ENCODE results near the gene FGD4.
"Not testable (repeated sequence)": the region's sequence is repeated elsewhere in the genome, so short reads cannot be mapped to it uniquely, and the experiment has no call there.

The FGD4 gene

DNA sequence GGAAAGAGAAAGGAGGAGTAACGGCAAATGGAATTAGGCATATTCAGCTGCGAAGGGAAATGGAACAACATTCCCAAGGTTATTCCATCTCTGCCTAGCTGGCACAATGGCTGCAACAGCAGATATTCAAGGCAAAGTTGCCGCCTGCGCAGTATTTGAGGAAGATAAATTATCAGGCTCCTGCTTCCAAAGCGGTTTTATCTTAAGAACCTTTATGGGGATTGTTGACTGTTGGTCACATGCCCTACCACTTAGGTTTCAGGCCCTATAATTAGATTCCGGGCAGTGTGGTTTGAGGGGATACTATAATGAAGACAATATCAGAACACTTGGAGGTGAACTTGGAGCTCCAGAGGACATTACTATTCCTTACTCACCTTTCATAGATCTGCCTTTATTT, 99.7 kb downstream of the FGD4 start:
- DNase-seq: no peak

DNA sequence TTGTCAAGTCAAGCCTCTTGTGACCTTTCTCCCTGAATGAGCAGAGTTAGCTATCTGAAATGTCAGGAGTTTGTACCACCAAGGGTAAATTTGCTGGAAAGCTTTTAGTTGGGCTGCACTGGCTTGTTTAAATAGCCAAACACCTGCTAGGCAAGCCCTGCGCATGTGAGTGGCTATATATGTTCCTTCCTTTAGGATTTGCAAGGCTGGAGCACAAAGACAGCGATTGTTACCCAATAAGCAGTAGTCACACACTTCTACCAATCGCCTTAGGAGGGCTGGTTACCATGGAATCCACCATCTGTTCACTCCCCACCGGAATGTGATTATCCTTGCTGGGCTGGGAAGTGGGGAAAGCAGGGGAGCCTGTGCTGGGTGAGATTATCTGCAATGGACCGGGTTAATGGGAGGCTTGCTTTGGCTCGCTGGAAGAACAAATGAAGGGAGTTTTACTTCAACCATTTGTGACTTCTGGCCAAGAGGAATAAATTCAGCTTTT, 102.5 kb downstream of the FGD4 start:
- no peak for DNase-seq

DNA sequence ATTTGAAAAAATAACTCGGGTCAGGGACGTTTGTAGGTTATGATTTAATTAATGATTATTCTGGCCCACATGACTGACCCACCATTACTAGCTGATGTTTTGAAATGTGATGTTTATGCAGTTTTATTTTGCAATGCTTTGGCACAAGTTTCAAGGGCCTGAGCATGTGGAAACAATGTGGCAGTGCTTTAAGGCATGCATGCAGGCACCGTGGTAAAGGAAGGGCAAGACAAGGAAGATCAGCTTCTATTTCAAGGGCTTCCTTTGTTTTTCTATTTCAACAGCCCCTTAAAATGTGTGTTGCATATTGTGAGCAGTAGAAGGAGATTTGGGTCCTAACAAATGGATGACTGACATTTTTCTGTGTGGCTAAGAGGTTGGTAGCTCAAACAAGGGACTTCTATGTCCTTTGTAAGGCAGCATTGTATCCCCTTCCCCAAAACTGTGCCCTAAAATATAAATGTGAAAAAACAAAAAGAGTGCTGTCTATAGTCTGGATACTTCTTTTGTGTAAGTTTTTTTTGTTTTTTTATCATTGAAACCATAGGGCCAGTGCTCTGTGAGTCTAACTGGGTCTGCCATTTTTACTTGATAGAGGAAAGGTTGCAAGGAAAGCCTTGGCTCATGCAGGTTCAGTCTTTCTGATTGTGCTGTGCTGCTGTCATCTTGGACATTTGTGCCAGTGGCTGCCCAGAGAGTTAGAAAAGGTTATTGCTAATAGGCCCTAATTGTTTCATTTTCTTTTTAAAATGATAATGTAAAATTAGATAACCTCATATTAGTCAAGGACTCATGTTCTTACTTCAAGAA, 103.5 kb downstream of the FGD4 start:
- DNase-seq: no peak

DNA sequence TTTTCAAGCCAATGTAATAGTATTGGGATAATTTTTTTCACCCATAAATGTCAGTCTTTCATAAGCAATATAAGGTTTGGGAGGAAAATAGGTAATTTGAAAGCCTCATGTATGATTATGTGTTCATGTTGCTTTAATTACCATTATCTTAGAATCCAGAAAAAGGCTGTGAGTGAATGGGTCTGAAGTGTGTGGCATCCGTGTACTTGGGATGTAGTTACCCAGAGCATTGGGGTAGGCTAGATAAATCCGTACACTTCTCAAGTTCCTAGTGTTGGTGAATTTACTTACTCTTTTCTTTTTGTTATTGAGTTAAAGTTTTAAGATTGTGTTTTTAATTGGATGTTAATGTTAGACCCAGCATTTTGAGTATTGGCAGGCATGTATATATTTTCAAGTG, 104.4 kb downstream of the FGD4 start:
- DNase-seq: no peak

DNA sequence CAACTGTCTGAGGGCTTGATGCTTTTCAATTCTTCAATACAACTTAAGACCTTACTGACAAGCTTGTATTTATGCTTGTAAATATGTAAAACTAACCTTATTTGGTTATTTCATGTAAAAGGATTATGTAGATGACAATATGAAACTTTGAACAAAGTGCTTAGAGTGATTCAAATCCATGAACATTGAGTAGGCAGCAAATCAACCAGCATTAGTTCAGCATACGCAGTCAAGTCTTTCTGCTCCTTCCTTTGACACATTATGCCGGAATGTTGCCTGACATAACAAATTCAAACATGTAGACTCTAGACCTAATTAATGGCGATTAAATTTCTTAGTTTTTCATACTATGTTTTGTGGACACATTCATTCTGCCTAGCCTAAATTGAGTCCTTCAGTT, 105.2 kb downstream of the FGD4 start:
- no peak for DNase-seq

DNA sequence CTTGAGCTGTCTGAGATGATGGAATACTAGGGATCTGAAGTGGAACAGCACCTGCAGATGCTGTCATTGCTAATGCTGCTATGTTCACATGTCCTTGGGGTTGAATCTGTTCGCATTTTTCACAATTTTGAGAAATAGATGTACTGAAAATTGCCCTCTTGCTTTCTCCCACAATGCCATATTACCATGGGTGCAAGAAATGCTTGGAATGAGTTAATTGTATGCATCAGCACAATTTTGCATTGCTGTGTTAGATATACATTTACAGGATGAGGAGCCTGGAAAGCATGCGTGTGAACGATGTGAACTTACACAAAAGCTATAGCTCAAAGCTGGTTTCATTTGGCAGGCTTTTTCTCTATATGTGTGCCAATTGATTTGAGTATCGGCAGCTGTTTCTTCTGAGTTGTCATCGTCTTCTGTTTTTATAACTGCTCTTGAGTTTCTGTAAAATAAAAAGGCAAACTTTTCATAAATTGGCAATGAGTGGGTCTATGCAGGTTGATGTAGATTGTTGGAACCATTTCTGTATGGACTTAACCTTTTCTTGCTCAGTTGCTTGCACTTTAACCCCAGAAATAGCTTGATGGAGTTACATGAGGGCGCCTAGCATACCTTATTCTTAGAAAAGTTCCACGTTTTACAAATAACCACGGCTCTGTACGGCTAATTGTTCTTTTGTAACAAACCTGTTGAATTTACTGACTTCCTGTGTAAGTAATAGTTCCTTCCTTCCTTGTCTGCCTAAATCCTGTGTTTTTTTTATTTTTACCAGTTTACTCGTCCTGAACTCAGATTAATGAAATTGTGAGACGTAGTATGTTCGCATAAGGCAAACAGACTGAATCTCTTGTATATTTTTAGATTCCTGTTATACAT, 105.9 kb downstream of the FGD4 start:
- DNase-seq: no peak

DNA sequence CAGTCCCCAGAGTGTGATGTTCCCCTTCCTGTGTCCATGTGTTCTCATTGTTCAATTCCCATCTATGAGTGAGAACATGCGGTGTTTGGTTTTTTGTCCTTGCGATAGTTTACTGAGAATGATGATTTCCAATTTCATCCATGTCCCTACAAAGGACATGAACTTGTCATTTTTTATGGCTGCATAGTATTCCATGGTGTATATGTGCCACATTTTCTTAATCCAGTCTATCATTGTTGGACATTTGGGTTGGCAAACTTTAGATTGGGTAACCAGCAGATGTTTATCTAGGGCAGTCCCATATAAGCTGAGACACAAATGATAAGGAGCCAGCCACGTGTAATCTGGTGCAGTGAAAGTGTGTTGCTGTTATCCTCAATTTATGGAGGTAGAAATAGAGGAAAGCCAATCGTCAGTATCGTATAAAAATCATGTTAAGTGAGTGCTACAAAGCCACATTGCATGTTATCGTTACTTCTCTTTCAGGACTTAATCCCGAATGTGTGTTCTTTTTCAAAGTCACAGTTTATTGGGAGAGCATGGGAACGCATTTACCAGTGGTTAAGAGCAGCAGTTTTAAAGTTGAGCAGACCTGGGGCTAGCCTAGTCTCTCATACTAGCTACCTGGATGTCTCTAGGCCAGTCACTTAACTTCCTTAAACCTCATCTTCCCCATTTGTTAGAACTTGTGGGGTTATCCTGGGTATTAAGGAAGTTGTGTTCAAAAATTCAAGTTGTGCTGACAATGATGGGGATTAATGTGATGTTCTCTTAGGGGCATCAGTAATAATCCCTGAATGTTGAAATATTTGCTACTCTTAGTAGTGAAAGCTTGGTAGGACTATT, 108.0 kb downstream of the FGD4 start:
- not testable (repeated sequence) for DNase-seq

DNA sequence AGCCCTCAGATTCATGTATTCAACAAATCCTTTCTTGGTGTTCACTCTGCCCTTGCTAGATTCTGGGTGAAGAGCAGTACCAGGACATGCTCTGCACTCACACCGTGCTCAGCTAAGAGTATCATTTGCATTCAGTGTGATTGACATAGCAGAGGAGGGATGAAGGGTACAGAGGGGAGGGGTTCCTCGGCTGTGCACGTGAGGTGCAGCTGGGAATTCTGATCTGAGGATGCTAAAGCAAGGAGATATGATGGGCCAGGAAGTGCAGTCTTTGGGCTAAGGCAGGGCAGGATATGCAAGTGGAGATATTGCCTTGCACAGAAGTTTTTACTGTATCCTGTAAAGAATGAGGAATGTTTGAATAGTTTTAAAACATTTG, 108.6 kb downstream of the FGD4 start:
- DNase-seq: no peak

DNA sequence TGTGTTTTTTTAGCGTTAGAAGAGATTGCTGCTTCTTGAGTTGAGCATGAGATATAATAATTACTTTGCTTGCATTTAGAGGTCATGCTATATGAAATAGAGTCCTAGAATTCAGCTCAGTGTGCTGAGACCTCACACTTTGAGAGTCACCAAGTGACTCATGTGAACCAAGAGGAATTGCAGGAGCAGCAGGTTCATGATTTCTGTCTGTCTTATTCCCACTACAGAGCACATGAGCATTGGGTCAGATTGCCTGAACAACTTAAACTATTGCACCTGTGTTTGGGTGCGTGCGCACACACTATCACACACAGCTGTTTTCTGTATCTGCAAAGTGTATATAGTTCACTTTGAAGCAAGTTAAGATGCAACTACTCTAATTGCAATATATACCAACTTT, 109.3 kb downstream of the FGD4 start:
- no peak for DNase-seq

DNA sequence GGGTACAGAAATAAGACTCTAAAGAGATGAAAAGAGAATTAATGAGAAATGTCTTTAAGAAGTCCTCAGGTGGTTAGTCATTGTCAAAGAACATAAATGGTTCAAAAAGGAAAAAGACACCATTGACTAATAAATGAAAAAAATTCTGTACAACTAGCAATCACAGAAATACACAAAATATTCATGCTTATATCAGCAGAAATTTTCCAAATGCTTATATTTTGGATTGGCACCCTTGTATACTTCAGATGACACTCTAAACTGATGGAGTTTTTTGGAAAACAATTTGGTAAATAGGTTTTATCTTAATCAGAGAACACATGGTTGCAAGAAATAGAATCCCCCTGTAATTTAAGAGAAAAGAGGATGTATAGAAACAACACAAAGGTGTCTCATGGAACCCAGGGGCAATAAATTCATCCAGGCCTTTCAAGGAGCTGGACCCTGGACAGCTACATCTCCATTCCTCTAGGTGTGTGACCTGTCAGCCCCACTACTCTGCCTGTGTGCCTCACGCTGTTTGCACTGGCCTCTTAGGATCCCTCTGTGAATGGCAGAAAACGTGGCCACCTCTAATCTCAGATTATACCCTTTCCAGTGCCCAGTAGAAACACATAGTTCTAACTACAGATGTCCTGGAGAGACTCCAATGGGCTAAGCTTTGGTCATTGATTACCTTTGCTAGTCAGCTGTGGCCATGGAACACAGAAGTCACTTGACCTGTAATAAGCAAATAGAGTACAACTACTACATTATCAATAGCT, 110.2 kb downstream of the FGD4 start:
- DNase-seq: no peak

DNA sequence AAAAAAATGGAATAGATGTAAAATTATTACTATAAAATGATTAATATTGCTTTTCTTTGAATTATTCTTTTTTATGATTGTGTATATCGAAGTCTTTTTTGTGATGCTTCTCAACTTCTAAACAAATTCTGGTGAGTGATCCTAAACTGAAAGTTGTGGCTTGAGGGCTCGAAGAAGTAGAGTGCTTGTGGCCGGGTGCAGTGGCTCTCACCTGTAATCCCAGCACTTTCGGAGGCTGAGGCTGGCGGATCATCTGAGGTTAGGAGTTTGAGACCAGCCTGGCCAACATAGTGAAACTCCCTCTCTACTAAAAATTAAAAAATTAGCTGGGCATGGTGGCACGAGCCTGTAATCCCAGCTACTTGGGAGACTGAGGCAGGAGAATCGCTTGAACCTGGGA, 112.6 kb downstream of the FGD4 start:
- DNase-seq: not testable (repeated sequence)

DNA sequence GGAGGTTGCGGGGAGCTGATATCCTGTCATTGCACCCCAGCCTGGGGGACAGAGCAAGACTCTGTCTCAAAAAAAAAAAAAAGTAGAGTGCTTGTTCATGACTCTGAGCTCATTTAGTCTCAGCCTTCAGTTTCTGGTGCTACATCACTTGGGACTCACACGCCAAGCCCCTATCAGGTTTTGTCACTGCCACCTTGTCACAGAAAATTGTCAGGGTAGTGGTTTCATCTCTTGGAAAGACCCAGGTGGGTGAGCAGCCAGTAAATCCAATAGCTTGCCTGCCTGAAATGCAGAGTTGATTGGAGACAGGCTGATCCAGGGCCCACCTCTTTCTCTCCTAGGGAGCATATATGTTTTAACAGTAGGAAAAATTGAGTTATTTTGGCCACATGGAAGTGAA, 113.0 kb downstream of the FGD4 start:
- no peak for DNase-seq

DNA sequence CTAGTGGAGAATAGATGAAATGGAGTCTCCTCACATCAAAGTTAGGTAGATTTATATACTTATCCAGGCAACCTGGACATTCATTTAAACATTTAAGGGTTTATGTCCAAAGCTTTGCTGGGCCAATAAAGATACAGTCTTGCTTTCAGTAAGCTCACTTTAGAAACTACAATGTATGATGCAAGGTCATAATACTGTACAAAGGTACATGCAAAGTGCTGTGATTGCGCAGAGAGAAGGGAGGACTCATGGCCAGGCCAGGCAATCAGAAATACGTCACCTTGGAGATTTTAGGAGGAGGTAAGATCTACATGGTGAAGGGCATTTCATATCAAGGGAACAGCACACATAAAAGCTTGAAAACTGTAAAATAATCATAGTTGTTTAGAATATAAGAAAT, 113.6 kb downstream of the FGD4 start:
- DNase-seq: no peak

DNA sequence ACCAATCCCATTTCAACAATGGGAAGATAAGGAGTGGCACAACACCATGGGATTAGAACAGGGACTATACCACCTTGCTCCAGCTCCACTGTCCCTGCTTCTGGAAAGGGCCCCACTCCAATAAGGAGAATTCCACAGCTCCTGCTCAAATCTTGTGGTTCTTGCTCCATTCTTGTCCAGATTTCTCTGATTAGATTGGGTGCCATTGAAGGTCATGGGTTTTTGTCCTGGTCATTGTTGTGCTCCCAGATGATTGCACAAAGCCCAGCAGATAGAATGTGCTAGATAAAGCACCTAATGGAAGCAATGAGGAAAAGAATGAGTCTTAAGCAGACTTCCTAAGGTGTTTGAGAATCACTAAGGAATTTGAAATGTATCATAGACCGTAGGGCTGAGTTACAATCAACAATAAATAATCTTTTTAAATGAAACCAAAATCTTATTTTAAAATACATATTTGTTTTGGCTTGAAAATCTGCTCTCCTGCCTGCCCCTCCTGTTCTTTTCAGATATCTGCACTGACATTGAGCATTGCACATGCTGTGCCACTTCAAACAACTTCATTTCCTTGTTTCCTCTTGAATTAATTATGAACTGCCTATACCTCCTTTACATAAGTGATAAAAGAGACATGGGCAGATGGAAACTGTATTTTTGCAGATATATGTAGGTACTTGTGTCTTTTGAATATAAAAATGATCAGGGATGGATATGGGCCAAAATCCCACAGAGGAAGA, 115.9 kb downstream of the FGD4 start:
- DNase-seq: no peak

DNA sequence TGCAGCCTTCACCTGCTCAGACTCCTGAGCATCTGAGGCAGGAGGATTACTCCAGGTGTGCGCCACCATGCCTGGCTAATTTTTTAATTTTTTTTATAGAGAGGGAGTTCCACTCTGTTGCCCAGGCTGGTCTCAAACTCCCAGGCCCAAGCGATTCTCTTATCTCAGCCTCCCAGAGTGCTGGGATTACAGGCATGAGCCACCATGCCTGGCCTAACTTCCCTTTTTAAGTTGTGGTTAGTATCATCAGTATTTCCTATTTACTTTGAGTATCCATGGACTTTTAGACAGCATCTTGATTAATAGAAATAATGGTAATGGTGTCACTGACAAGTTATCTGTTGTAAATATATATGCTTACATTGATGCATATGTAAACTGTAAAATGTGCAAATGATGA, 116.9 kb downstream of the FGD4 start:
- DNase-seq: no peak

DNA sequence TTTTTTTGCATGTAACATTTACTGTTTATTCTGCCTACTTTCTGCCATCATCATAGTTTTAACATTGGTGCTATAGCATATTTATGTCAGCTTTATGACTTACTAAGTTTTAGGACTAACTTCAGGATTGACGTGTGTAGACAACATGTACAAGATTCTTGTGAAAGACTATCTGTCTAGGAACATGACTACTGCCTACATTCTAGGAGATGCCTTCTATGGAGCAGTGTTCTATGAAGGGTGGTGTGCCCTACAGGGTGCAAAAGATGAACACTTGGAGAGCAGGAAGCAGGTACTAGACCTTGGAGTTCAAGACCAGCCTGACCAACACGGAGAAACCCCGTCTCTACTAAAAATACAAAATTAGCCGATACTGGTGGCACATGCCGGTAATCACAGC, 118.6 kb downstream of the FGD4 start:
- DNase-seq: no peak

DNA sequence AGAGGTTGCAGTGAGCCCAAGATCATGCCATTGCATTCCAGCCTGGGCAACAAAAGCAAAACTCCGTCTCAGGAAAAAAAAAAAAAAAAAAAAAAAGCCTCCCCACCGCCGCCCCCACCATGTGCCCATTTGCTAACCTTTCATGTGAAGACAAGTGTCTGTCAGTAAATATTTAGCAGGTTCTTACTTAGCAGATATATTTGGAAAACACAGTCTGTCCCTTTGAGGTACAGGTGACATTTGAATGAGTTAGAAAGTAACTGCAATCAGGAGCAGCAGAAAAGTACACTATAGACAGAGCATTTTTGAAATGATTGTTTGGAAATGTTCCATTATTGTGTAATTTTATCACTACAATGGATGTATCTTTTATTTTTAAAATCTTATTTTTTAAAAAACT, 119.7 kb downstream of the FGD4 start:
- no peak for DNase-seq

DNA sequence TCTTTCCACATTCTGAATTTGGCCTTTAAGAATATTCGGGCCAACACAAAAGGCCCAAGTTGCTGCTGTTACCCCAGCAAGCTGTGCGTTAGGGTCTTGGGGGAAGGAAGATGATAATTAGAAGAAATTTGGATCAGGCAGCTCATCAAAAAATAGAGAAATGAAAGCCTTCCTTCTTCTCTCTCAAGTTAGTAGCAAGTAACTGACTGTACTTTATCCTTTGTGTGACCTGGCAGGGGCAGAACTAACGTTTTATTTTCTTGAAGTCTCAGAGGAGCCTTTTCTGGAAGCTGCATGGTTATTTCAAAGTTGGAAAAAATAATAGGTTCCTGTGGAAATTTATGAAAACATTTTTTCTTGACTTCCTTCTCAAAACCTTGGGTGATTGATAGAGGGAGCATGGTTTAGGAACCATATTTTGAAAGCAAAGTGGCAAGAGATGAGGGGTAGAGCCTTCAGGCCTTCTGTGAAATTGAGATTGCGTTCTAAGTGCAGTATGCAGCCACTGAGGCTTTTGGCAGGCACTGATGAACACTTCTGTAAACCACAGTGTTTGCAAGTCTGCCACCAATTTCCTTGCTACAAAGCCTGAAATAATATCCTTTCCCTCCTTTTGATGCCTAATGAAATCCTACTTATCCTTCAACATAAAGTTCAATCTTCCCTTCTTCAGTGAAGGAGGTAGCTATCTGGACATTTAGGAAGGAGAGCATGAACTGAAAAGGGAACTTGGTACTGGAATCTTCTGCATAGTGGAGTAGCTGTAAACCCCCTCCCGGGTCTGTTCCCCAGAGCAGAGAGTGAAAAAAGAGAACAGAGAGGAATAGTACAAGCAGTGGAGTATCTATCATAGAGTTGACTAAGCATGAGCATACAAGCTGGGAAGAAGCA, 123.2 kb downstream of the FGD4 start:
- no peak for DNase-seq

DNA sequence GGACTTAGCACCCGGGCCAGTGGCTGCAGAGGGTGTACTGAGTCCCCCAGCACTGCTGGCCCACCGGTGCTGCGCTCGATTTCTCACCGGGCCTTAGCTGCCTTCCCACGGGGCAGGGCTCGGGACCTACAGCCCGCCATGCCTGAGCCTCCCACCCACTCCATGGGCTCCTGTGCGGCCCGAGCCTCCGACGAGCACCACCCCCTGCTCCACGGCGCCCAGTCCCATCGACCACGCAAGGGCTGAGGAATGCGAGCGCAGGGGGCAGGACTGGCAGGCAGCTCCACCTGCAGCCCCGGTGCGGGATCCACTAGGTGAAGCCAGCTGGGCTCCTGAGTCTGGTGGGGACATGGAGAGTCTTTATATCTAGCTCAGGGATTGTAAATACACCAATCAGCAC, 126.4 kb downstream of the FGD4 start:
- not testable (repeated sequence) for DNase-seq

DNA sequence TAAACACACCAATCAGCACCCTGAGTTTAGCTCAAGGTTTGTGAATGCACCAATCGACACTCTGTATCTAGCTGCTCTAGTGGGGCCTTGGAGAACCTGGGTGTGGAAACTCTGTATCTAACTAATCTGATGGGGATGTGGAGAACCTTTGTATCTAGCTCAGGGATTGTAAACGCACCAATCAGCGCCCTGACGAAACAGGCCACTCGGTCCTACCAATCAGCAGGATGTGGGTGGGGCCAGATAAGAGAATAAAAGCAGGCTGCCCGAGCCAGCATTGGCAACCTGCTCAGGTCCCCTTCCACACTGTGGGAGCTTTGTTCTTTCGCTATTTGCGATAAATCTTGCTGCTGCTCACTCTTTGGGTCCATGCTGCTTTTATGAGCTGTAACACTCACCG, 127.0 kb downstream of the FGD4 start:
- DNase-seq: not testable (repeated sequence)
